OCI-LY1 (cell line): Measurements from ENCODE around the gene TIMM29.

Experiments
- CTCF ChIP-seq: fragments of 200-600 bp; sonication (generic), shearing (Covaris generic); IDR thresholded peaks from 2 replicates; pipeline ENCODE4 v1.5.1; 2017; ENCODE audit warnings: mild to moderate bottlenecking, antibody characterized with exemption, low read length, moderate library complexity, mixed read lengths
- EZH2 ChIP-seq: fragments of 200-600 bp; sonication (generic), shearing (Covaris generic); IDR thresholded peaks from 2 replicates; pipeline ENCODE4 v1.8.0; 2017; ENCODE audit warnings: borderline replicate concordance, mixed run types, mild to moderate bottlenecking, antibody characterized with exemption, low read length, moderate library complexity, mixed read lengths

GRCh38 chr19:10882108-10882457, 46.5 kb upstream of the TIMM29 start:
- TF ChIP-seq EZH2 (no peak), CTCF (no peak)
